ENCODE measurements around the gene SRGAP3. TPM values are rescaled to one million over a fixed set of nuclear protein-coding genes. Genes with fewer than 3 reads are reported as not detected.

Gene SRGAP3
- polyA plus RNA-seq, 3 donors = 0.90 to 1.7 (median 1.4) TPM

GRCh38 chr3:9113040-9113439 lies 136.4 kb downstream of the SRGAP3 start:
- WGBS, 3 donors = 93 to 97% (median 95%) methylated on average over 4 of the region's 4 CpGs
- H3K27ac ChIP-seq (ENCODE audit: low read depth, low read length) = no peak overlapping the region

- 58 to 70% (median 59%) methylated on average over 5 of the region's 5 CpGs for whole genome bisulfite sequencing, 3 donors
- H3K27ac ChIP-seq (ENCODE audit: low read depth, low read length) = no peak overlapping the region
Observed at GRCh38 chr3:9111866-9112265, 137.6 kb downstream of the SRGAP3 start.

GRCh38 chr3:9111417-9111816 lies 138.0 kb downstream of the SRGAP3 start:
- no peak overlapping the region for H3K27ac ChIP-seq (ENCODE audit: low read depth, low read length)

GRCh38 chr3:9110802-9111201 lies 138.6 kb downstream of the SRGAP3 start:
- no peak overlapping the region for H3K27ac ChIP-seq (ENCODE audit: low read depth, low read length)
- 75 to 95% (median 89%) methylated on average over 5 of the region's 5 CpGs for WGBS, 3 donors

More at GRCh38 chr3:9111417-9111816, 138.0 kb downstream of the SRGAP3 start:
- 77 to 93% (median 84%) methylated on average over 7 of the region's 7 CpGs for WGBS, 3 donors

GRCh38 chr3:9110316-9110715 lies 139.1 kb downstream of the SRGAP3 start:
- WGBS, 3 donors = 92 to 95% (median 93%) methylated on average over 12 of the region's 12 CpGs
- H3K27ac ChIP-seq (ENCODE audit: low read depth, low read length) = no peak overlapping the region

GRCh38 chr3:9109568-9109914 lies 139.9 kb downstream of the SRGAP3 start:
- WGBS, 3 donors = 69 to 83% (median 74%) methylated on average over 3 of the region's 3 CpGs
- H3K27ac ChIP-seq (ENCODE audit: low read depth, low read length) = no peak overlapping the region

GRCh38 chr3:9108876-9109567 lies 140.4 kb downstream of the SRGAP3 start:
- H3K27ac ChIP-seq (ENCODE audit: low read depth, low read length) = no peak overlapping the region
- WGBS, 3 donors = 54 to 73% (median 58%) methylated on average over 8 of the region's 8 CpGs

GRCh38 chr3:9107738-9108137 lies 141.7 kb downstream of the SRGAP3 start:
- no peak overlapping the region for H3K27ac ChIP-seq (ENCODE audit: low read depth, low read length)
- WGBS, 3 donors = 85 to 96% (median 93%) methylated on average over 1 of the region's 1 CpG

GRCh38 chr3:9105421-9105820 lies 144.0 kb downstream of the SRGAP3 start:
- WGBS, 3 donors = 67 to 79% (median 71%) methylated on average over 1 of the region's 1 CpG
- no peak overlapping the region for H3K27ac ChIP-seq (ENCODE audit: low read depth, low read length)

- H3K27ac ChIP-seq (ENCODE audit: low read depth, low read length) = no peak overlapping the region
- 94 to 97% (median 97%) methylated on average over 4 of the region's 4 CpGs for WGBS, 3 donors
Observed at GRCh38 chr3:9104121-9104520, 145.3 kb downstream of the SRGAP3 start.

GRCh38 chr3:9102240-9102981 lies 147.0 kb downstream of the SRGAP3 start:
- WGBS, 3 donors = 73 to 80% (median 79%) methylated on average over 12 of the region's 12 CpGs
- no peak overlapping the region for H3K27ac ChIP-seq (ENCODE audit: low read depth, low read length)

- no peak overlapping the region for H3K27ac ChIP-seq (ENCODE audit: low read depth, low read length)
- WGBS, 3 donors = 80 to 87% (median 81%) methylated on average over 12 of the region's 12 CpGs
Observed at GRCh38 chr3:9101286-9101685, 148.2 kb downstream of the SRGAP3 start.

- 78 to 96% (median 79%) methylated on average over 5 of the region's 5 CpGs for WGBS, 3 donors
- H3K27ac ChIP-seq (ENCODE audit: low read depth, low read length) = no peak overlapping the region
Observed at GRCh38 chr3:9100513-9100894, 148.9 kb downstream of the SRGAP3 start.

GRCh38 chr3:9099702-9100512 lies 149.5 kb downstream of the SRGAP3 start:
- 86 to 92% (median 90%) methylated on average over 12 of the region's 12 CpGs for WGBS, 3 donors

GRCh38 chr3:9098716-9099675 lies 150.4 kb downstream of the SRGAP3 start:
- H3K27ac ChIP-seq (ENCODE audit: low read depth, low read length) = no peak overlapping the region
- 53 to 71% (median 68%) methylated on average over 17 of the region's 17 CpGs for WGBS, 3 donors

More at GRCh38 chr3:9099702-9100512, 149.5 kb downstream of the SRGAP3 start:
- H3K27ac ChIP-seq (ENCODE audit: low read depth, low read length) = no peak overlapping the region

- 90 to 92% (median 91%) methylated on average over 7 of the region's 7 CpGs for WGBS, 3 donors
Observed at GRCh38 chr3:9097495-9097894, 152.0 kb downstream of the SRGAP3 start.

GRCh38 chr3:9091486-9092235 lies 157.8 kb downstream of the SRGAP3 start:
- 57 to 72% (median 63%) methylated on average over 15 of the region's 15 CpGs for WGBS, 3 donors
- H3K27ac ChIP-seq (ENCODE audit: low read depth, low read length) = no peak overlapping the region

More at GRCh38 chr3:9097495-9097894, 152.0 kb downstream of the SRGAP3 start:
- H3K27ac ChIP-seq (ENCODE audit: low read depth, low read length) = no peak overlapping the region

Data from adipose tissue (tissue), 3 donors.